ENCODE measurements around the gene ZSCAN22.

The ZSCAN22 gene

DNA sequence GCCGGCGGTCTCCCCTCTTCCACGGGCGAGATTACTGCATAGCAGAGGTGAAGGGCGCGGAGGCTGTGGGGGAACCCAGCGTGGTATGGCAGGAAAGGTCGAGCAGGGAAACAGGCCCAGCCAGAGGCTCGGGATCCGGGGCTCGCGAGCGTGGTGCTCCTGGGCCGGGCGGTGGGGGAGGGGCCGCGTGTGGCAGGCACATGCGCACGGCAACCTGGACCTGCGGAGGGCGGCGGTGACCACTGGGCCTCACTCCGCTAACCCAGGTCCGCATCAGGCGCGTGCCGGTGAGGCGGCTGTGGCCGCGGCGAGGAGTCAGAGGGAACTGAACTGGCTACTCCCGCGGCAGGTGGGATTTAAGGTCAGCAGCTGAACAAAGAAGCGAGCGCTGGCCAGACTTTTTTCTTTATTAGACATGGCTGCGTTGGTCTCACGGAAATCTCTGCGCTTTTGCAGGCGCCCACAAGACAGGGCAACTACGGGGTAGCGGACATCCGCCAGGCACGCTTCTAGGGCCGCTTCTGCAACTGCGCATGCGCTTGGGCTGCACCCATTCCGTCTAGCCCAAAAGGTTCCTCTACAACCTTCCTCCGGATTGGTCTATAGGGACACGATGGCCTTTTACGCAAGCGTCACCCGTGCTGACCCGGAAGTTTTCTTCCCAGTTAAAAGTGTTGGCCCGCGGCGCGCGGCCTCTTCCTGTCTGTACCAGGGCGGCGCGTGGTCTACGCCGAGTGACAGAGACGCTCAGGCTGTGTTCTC is 60.0 kb downstream of the ZSCAN22 start, which contains the start of gene RPS5:
Gene RPS5 (plus strand): TSS at position 694 of the 762 bp plus-strand sequence. CDS start 869 bp downstream, outside the sequence.
- no peak for TF ChIP-seq EZH2phosphoT487 (IDR thresholded peaks at IDR 0.05; ENCODE audit: borderline replicate concordance)
- TF ChIP-seq, protein P1, sequence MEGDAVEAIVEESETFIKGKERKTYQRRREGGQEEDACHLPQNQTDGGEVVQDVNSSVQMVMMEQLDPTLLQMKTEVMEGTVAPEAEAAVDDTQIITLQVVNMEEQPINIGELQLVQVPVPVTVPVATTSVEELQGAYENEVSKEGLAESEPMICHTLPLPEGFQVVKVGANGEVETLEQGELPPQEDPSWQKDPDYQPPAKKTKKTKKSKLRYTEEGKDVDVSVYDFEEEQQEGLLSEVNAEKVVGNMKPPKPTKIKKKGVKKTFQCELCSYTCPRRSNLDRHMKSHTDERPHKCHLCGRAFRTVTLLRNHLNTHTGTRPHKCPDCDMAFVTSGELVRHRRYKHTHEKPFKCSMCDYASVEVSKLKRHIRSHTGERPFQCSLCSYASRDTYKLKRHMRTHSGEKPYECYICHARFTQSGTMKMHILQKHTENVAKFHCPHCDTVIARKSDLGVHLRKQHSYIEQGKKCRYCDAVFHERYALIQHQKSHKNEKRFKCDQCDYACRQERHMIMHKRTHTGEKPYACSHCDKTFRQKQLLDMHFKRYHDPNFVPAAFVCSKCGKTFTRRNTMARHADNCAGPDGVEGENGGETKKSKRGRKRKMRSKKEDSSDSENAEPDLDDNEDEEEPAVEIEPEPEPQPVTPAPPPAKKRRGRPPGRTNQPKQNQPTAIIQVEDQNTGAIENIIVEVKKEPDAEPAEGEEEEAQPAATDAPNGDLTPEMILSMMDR (conservative IDR thresholded peaks at IDR 0.05; ENCODE audit: low read length), result no peak
- Histone ChIP-seq H3K9ac (ENCODE audit: low read depth, low read length, poor library complexity, severe bottlenecking) (peak within 1 kb of the TSS; percentile 99), H3K4me2 (ENCODE audit: low read depth, low read length, poor library complexity, severe bottlenecking) (peak within 1 kb of the TSS; percentile 99), H3K27me3 (ENCODE audit: insufficient read depth, low read length, poor library complexity, severe bottlenecking) (no peaks in the 10 kb centered on the region), H3K4me1 (ENCODE audit: insufficient read depth, low read length, poor library complexity, severe bottlenecking) (peaks cover 34% of the 10 kb centered on the region), H3K9me3 (ENCODE audit: insufficient read depth, low read depth, low read length) (no peaks in the 10 kb centered on the region), H3K79me2 (ENCODE audit: insufficient read depth, low read length) (peaks cover 62% of the 10 kb centered on the region), H3F3A (ENCODE audit: low read depth) (no peaks in the 10 kb centered on the region), H3K36me3 (ENCODE audit: insufficient read depth, low read length) (peaks cover 6% of the 10 kb centered on the region; the same call in 1 of the 2 replicates), H3K9me2 (replicated peaks; ENCODE audit: low read depth, low read length) (no peaks in the 10 kb centered on the region), H2AFZ (ENCODE audit: low read length) (peak within 1 kb of the TSS; percentile 77), H3K4me3 (ENCODE audit: low read length, poor library complexity, severe bottlenecking) (peak within 1 kb of the TSS; percentile 96), H4K20me1 (ENCODE audit: insufficient read depth, low read length, poor library complexity, severe bottlenecking) (peaks cover 35% of the 10 kb centered on the region)

GRCh38 chr19:58387338-58388174 is 60.8 kb downstream of the ZSCAN22 start:
- peaks cover 70% of the 10 kb centered on the region for H3K79me2 ChIP-seq (ENCODE audit: insufficient read depth, low read length)
- H4K20me1 ChIP-seq (ENCODE audit: insufficient read depth, low read length, poor library complexity, severe bottlenecking), result peaks cover 37% of the 10 kb centered on the region
- H3F3A ChIP-seq (ENCODE audit: low read depth), result no peaks in the 10 kb centered on the region
- peaks cover 28% of the 10 kb centered on the region for H3K4me1 ChIP-seq (ENCODE audit: insufficient read depth, low read length, poor library complexity, severe bottlenecking)
- H3K36me3 ChIP-seq (ENCODE audit: insufficient read depth, low read length), result peaks cover 6% of the 10 kb centered on the region; the same call in 1 of the 2 replicates
- TF ChIP-seq EZH2phosphoT487 (IDR thresholded peaks at IDR 0.05; ENCODE audit: borderline replicate concordance), result no peak
- TF ChIP-seq, protein P1 (conservative IDR thresholded peaks at IDR 0.05; ENCODE audit: low read length), result peak; percentile 43
- peak overlapping the region; percentile 81 for H3K9ac ChIP-seq (ENCODE audit: low read depth, low read length, poor library complexity, severe bottlenecking)
- H3K4me2 ChIP-seq (ENCODE audit: low read depth, low read length, poor library complexity, severe bottlenecking), result peak overlapping the region; percentile 99
- no peak overlapping the region for H2AFZ ChIP-seq (ENCODE audit: low read length)
- no peaks in the 10 kb centered on the region for H3K9me3 ChIP-seq (ENCODE audit: insufficient read depth, low read depth, low read length)
- H3K9me2 ChIP-seq (replicated peaks; ENCODE audit: low read depth, low read length), result no peaks in the 10 kb centered on the region
- H3K27me3 ChIP-seq (ENCODE audit: insufficient read depth, low read length, poor library complexity, severe bottlenecking), result no peaks in the 10 kb centered on the region
- peak overlapping the region; percentile 96 for H3K4me3 ChIP-seq (ENCODE audit: low read length, poor library complexity, severe bottlenecking)

- peaks cover 28% of the 10 kb centered on the region for H3K4me1 ChIP-seq (ENCODE audit: insufficient read depth, low read length, poor library complexity, severe bottlenecking)
- H3K9me3 ChIP-seq (ENCODE audit: insufficient read depth, low read depth, low read length), result no peaks in the 10 kb centered on the region
- peak overlapping the region; percentile 81 for H3K9ac ChIP-seq (ENCODE audit: low read depth, low read length, poor library complexity, severe bottlenecking)
- H3K27me3 ChIP-seq (ENCODE audit: insufficient read depth, low read length, poor library complexity, severe bottlenecking), result no peaks in the 10 kb centered on the region
- H3K4me3 ChIP-seq (ENCODE audit: low read length, poor library complexity, severe bottlenecking), result peak overlapping the region; percentile 96
- peak overlapping the region; percentile 99 for H3K4me2 ChIP-seq (ENCODE audit: low read depth, low read length, poor library complexity, severe bottlenecking)
- H3K9me2 ChIP-seq (replicated peaks; ENCODE audit: low read depth, low read length), result no peaks in the 10 kb centered on the region
- peaks cover 74% of the 10 kb centered on the region for H3K79me2 ChIP-seq (ENCODE audit: insufficient read depth, low read length)
- H4K20me1 ChIP-seq (ENCODE audit: insufficient read depth, low read length, poor library complexity, severe bottlenecking), result peaks cover 41% of the 10 kb centered on the region
- TF ChIP-seq, protein P1 (conservative IDR thresholded peaks at IDR 0.05; ENCODE audit: low read length), result no peak
- TF ChIP-seq EZH2phosphoT487 (IDR thresholded peaks at IDR 0.05; ENCODE audit: borderline replicate concordance), result no peak
- H2AFZ ChIP-seq (ENCODE audit: low read length), result no peak overlapping the region
- H3F3A ChIP-seq (ENCODE audit: low read depth), result no peaks in the 10 kb centered on the region
- H3K36me3 ChIP-seq (ENCODE audit: insufficient read depth, low read length), result peaks cover 11% of the 10 kb centered on the region; the same call in 1 of the 2 replicates
Observed at GRCh38 chr19:58388175-58388526, 61.4 kb downstream of the ZSCAN22 start.

All from Loucy (cell line).